GM21381 (cell line): ENCODE results near the gene SON.
"Not testable (repeated sequence)": the region's sequence is repeated elsewhere in the genome, so short reads cannot be mapped to it uniquely, and the experiment has no call there.

Experiments
- ATAC-seq: cut with Tn5 transposase; IDR thresholded peaks from one replicate; pipeline ENCODE4 v1.9.1; 2021; ENCODE audit warnings: mild to moderate bottlenecking, moderate library complexity; ENCODE audit not compliant: unreplicated experiment

SON gene

GRCh38 chr21:33566514-33566913 is 23.7 kb downstream of the SON start:
- ATAC-seq = no peak

GRCh38 chr21:33567914-33568313 is 25.1 kb downstream of the SON start:
- no peak for ATAC-seq

GRCh38 chr21:33568448-33568847 is 25.6 kb downstream of the SON start:
- ATAC-seq = no peak

- ATAC-seq = no peak
Observed at GRCh38 chr21:33569991-33570390, 27.2 kb downstream of the SON start.

GRCh38 chr21:33572350-33572749 is 29.5 kb downstream of the SON start:
- no peak for ATAC-seq

- ATAC-seq = not testable (repeated sequence)
Observed at GRCh38 chr21:33576741-33577141, 33.9 kb downstream of the SON start.

- no peak for ATAC-seq
Observed at GRCh38 chr21:33578214-33578613, 35.4 kb downstream of the SON start.

GRCh38 chr21:33578959-33579542 is 36.2 kb downstream of the SON start:
- no peak for ATAC-seq

GRCh38 chr21:33584455-33584854 is 41.6 kb downstream of the SON start:
- ATAC-seq = no peak

GRCh38 chr21:33586927-33587326 is 44.1 kb downstream of the SON start:
- ATAC-seq = no peak

GRCh38 chr21:33587792-33588484 is 45.1 kb downstream of the SON start:
- ATAC-seq = peak; percentile 37

- ATAC-seq = peak; percentile 90
Observed at GRCh38 chr21:33588485-33589335, 45.9 kb downstream of the SON start, which contains the start of gene DONSON. DONSON (minus strand) TSS chr21:33588684; CDS start chr21:33588641, 43 bp downstream.

- no peak for ATAC-seq
Observed at GRCh38 chr21:33598051-33598450, 55.2 kb downstream of the SON start.

GRCh38 chr21:33608559-33608958 is 65.7 kb downstream of the SON start:
- no peak for ATAC-seq

GRCh38 chr21:33611006-33611744 is 68.3 kb downstream of the SON start:
- ATAC-seq = no peak

- not testable (repeated sequence) for ATAC-seq
Observed at GRCh38 chr21:33617565-33617964, 74.7 kb downstream of the SON start.

- no peak for ATAC-seq
Observed at GRCh38 chr21:33618407-33618806, 75.6 kb downstream of the SON start.

GRCh38 chr21:33619726-33620125 is 76.9 kb downstream of the SON start:
- ATAC-seq = no peak

GRCh38 chr21:33622253-33622652 is 79.4 kb downstream of the SON start:
- no peak for ATAC-seq

GRCh38 chr21:33626151-33626550 is 83.3 kb downstream of the SON start:
- not testable (repeated sequence) for ATAC-seq
